Measurements from ENCODE around the gene TRMT44.

The TRMT44 gene

DNA sequence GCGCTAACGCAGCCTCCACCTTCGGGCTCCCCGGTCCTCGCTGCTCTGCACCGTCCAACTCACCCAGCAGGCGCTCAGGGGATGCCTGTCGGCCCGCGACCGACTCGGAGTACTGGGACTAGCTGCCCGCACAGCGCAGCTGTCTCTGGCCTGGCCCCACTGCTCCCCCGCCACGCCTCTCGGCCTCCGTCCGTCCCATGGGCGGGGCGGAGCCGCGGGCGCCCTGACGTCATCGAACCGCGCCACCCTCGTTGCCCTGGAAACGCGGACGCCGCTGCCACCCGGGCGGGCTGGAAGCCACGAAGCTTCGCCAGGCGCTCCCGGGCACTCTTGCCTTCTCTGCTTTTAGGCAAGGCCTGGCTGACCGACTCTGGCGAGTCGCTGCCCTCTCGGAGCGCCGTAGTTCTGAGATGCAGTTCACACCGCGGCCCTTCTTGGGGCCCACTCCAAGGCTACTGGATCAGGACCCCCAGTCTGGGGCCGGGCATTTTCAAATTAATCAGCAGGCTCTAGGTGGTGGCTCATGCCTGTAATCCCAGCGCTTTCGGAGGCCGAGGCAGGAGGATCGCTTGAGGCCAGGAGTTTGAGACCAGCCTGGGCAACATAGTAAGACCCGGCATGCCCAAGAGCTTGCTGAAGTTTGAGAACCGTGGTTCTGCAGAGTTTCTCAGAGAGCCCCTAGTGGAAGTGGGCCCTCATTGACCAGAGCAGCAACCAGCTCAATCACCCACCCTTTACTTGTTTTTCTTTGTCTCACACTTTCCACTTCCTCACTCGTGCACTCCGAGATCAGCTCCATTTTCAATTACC lies 12.1 kb upstream of the TRMT44 start:
- intact Hi-C loops (cut with DNase I) = loop anchor here (1.0 kb wide), 1 partner anchor 12 kb away; the partner anchor contains the start of genes ACOX3 and TRMT44
- DNase-seq = peak; percentile 79 to 98 (median 91)

DNA sequence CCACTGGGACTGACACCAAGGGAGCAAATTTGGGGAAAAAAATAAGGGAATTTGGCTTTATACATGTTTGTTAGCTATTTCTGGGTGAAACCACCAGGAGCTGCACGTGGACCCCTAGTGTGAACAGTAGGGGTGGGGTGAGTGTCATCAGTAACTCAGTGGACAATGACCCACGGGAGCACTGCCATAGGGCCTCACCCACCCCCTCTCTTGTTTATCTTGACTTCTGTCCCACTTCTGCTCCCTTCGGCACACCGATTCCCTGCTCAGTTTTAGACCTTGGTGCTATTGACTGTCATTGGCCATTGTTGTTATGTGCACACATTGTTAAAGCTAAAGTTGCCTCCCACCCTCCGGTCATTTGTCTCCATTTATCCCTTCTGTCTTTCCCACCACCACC lies 9.0 kb upstream of the TRMT44 start:
- intact Hi-C loops (cut with DNase I) = no loop called here
- DNase-seq = no peak

DNA sequence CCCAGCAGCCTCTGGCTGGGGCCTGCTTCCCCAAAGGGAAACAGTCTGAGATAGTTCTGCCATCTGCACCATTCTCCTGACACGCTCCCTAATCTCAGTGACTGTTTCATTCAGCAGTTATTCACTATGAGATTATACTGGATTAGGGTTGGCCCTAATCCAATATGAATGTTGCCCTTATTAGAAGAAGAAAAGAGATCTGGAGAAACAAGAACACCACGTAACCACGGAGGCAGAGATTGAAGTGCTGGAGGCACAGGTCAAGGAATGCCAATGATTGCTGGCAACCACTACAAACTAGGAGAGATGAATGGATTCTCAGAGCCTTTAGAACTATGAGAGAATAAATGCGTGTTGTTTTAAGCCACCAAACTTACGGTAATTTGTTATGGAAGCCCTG lies 7.4 kb upstream of the TRMT44 start:
- intact Hi-C loops (cut with DNase I) = no loop called here
- DNase-seq = no peak

DNA sequence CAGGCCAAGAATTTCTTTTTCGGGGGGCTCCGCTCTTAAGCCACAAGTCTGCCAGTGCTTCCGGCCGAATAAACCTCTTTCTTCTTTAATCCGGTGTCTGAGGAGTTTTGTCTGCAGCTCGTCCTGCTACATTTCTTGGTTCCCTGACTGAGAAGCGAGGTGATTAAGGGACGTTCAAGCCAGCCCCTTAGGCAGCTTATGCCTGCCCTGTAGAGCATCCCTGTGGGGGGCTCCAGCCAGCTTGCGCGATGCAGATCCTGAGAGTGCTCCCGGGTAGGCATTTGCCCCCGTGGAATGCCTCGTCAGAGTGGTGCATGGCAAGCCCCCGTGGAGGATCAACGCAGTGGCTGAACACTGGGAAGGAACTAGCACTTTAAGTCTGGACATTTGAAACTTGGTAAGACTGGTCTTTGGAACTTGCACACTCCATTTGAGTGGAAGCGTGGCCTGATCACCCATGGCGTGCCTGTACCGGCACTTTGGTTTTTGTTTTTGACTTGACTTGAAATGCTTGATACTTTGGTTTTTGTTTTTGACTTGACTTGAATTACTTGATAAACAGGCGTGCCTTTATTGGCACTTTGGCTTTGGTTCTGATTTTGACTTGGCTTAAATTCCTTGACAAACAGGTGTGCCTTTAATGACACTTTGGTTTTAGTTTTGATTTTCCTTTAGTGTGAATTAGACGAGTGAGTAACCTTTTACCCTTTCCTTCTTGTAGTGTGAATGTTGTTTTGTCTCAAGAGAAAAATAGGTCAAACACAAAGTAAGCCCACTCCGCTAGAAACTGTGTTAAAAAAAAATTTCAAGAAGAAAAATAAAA lies 6.1 kb upstream of the TRMT44 start:
- no peak for DNase-seq
- intact Hi-C loops (cut with DNase I) = no loop called here

DNA sequence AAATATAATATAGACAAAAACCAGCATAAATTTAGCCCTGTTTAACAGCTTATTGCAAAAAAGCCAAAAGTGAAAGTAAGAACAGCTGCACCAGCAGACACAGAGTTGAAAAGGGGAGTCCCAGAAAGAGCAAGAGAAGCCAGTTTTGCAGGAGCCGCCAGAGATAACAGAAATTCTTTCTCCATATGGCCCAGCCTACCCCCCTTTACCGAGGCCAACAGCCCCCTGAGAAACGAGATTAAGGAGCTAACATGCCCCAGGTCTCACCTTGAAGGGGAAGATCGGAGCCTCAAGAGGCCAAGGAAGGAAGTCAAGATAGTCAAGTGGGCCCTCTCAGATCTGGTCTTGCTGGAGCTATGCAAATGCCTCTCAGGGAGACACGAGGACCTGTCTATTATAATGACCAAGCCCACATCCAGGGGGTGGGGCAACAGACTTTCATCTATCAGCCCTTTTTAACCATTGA lies 4.9 kb upstream of the TRMT44 start:
- intact Hi-C loops (cut with DNase I) = no loop called here
- no peak for DNase-seq

DNA sequence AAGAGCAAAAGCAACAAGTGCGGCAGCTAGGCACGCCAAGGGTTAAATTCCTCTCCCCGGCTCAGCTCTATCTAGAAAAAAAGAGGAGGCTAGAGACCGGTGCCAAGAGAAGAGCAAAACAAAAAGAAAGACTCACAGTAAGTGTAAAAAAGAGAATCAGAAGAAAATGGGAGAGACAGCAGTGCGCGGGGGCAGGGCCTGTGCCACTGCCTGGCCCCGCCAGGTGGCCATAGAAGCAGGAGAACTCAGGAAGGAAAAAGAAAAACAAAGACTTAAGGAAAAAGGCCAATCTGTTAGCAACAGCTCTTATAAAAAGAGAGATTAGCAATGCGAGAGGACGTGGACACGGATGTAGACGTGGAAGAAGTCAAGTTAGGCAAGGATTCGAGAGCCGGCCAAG lies 3.3 kb upstream of the TRMT44 start:
- DNase-seq = no peak
- intact Hi-C loops (cut with DNase I) = no loop called here

DNA sequence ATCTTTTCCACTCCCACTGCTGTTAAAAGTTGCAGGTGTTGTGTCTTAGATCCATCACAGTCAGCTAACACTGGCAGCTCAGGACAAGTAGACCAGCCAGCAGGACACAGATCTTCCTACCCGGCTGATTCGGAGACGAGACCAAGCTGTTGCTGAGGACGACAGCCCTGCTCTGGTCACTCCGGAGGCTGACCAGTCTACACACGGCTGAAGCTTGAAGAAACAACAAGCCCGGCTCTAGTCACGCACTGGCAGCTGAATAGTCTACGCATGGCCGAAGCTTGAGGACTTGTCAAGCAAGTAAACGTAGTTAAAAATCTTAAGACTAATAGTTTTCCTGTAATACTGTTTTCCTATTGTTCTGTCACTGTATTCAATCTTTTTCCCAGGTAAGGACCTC lies 1.8 kb upstream of the TRMT44 start:
- DNase-seq = no peak
- intact Hi-C loops (cut with DNase I) = no loop called here

DNA sequence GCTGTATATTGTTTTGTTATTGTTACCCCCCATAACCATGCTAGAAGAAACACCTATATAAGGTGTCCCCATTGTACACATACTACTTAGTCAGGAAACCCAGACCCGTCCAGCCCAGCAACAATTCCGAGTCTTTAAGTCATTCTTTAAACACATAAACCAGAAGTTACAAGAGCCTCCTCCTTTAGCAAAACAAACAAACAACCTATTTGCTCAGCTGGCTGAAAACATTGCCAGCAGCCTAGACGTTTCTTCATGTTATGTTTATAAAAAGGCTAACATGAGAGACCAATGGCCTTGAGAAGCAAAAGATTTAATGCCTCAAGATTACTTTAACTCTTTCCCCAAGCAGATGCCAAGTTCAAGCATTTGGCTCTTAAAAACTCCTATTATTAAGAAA lies 1.4 kb upstream of the TRMT44 start:
- intact Hi-C loops (cut with DNase I) = no loop called here
- DNase-seq = no peak

DNA sequence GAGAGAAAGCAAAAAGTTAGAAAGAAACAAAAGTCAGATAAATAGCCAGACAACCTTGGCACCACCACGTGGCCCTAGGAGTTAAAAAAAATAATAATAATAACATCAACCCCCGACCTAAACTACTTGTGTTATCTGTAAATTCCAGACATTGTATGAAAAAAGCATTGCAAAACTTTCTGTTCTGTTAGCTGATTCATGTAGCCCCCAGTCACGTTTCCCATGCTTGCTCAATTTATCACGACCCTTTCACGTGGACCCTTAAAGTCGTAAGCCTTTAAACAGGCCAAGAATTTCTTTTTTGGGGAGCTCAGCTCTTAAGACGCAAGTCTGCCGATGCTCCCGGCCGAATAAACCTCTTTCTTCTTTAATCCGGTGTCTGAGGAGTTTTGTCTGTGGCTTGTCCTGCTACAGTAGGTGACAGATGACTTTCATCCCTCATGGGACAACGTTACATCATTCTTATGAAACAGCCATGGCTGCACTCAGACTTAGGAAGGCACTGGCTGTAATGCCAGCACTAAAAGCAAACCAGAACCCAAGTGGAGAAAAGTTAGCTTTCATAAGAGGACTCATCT lies 574 bp upstream of the TRMT44 start:
- no peak for DNase-seq
- intact Hi-C loops (cut with DNase I) = loop anchor here (1.0 kb wide), 1 partner anchor 12 kb away; no protein-coding TSS in a partner anchor

DNA sequence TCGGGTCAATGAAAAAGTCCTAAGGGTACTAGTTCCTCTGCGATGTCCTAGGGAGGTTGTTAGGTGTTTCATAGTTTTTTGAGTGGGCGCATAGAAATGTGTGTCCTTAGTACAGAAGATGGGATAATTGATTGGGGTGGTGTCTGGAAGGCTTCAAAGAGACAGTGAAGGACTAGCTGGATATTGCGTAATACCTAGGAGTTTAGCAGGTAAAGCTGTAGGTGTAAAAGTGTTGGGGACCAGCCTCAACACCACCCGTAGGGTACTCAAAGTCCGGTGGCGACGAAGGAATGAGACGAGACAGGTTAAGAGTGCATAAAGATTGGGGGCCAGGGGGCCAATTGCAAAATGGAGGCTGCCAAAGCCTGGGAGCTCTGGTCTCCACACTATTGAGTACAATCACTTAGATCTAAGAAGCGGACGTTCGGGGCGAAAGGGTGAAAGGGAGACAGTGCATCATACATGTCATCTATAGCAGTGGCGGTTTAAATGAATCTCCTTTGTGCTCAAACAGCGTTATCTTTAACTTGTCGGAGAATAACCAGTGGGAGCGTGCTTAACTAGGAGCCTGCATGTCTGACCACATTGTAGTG lies 1.0 kb downstream of the TRMT44 start:
- intact Hi-C loops (cut with DNase I) = no loop called here

DNA sequence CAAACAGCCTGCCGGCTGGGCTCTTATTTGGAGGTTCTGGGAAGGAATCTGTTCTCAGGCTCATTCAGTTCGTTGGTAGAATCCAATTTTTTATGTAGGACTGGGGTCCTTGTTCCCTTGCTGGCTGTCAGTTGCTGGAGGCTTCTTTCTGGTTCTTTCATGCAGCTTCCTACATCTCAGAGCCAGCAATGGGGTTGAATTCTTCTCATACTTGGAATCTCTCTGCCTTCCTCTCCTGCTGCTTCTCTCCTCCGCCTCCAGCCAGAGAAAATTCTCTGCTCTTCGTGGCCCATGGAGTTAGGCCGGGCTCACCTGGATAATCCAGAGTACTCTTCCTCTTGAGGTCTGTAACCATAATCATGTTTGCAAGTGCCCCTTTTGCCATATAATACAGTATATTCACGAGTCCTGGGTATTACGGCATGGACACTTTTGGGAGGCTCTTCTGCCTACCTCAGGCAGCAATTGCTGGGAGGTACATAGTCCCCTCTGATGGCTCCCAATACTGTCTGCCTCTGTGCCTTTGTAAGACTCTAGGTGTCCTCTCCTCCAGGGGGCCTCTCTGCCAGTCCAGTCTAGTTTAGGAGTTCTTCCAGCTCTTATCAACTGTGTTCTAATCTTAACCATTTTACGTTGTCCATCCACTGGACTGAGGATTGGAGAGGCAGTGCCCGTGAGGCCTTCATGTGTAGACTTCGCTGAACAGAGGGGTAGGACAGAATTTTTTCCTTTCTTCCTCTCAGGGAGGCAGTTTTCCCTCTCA lies 2.2 kb downstream of the TRMT44 start:
- no peak for DNase-seq
- intact Hi-C loops (cut with DNase I) = no loop called here

More for the DNA sequence above, 1.0 kb downstream of the TRMT44 start:
- no peak for DNase-seq

DNA sequence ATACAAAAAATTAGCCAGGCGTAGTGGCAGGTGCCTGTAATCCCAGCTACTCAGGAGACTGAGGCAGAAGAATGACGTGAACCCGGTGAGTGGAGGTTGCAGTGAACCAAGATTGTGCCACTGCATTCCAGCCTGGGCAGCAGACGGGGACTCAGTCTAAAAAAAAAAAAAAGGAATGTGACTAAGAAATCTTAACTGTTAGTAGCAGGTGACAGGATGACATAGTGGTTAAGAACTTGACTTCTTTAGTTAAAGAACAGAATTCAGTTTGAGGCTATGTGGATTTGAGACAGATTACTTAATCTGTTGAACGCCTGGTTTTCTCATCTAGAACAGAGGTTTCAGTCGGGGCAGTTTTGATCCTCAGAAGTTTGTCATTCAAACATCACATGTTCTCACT lies 3.2 kb downstream of the TRMT44 start:
- intact Hi-C loops (cut with DNase I) = no loop called here
- DNase-seq = no peak

DNA sequence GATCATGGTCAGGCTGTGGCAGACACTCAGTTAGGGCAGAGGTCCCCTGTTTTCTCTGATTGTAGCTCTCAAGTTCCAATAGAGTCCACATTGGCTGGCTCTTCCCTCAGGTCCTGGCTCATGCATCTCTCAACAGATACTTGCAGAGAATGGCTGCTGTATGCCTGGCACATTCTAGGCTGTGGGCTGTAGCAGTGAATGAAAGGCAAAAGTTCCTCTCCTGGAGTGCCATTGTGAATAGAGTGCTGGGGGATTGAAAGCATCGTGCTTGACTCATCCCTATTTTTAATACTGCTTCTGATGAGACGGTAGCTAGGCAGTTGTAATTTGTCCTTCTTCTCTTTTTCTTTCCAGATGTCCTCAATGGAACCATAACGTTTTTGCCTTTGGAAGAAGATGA lies 5.5 kb downstream of the TRMT44 start:
- intact Hi-C loops (cut with DNase I) = no loop called here
- DNase-seq = no peak

DNA sequence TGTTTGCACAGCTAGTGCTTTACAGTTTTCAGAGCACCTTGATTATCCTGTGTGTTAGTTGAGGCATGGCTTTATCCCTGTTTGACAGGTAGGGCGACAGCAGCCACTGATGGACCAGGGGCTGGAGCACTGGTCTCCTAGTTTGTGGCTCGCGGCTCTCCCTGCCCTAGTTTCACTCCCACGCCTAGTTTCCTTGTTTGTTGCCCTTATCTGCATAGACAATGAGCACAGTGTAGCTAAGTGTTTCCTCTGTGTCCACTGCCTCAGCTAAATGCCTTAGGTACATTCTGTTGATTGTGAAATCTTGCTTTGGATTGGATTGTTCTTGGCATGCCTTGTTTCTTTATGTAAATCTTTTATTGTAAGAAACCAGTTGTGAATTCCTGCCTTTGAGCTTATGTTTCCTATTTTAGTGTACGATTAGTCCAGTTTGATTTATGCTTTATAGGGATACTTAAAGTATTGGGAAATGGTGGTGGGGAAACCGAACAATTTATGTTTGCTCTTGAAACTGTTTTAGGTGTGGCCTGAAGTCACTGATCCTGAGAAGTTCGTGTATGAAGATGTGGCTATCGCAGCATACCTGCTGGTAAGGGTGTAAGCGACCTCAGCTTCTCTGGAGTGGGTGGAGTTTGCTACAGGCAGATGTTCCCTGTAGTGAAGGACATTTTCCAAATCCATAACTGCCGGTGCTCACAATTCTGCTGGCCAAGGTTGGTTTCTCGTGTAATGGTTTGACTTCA lies 11.0 kb downstream of the TRMT44 start:
- DNase-seq = peak in 1 of 10 donors; percentile 13
- intact Hi-C loops (cut with DNase I) = no loop called here

DNA sequence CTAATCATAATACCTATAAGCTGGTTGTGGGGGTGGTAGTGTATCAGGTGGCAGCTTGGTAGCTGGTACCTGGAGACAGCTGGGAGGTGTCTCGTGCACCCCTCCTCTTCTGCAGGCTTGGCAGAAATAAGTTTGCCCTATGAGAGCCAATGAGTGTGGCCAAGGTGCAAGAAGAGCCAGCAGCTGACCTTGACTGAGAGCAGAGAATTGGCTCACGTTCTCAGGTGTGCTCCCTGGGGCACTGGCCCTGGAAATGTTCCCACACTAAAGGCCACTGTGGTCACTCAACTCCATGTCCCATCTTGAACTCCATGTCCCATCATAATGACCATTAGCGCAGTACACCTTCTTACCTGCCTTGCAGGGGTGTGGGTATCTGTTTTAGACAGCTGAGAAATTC lies 13.4 kb downstream of the TRMT44 start:
- intact Hi-C loops (cut with DNase I) = no loop called here
- DNase-seq = peak in 1 of 10 donors; percentile 36

DNA sequence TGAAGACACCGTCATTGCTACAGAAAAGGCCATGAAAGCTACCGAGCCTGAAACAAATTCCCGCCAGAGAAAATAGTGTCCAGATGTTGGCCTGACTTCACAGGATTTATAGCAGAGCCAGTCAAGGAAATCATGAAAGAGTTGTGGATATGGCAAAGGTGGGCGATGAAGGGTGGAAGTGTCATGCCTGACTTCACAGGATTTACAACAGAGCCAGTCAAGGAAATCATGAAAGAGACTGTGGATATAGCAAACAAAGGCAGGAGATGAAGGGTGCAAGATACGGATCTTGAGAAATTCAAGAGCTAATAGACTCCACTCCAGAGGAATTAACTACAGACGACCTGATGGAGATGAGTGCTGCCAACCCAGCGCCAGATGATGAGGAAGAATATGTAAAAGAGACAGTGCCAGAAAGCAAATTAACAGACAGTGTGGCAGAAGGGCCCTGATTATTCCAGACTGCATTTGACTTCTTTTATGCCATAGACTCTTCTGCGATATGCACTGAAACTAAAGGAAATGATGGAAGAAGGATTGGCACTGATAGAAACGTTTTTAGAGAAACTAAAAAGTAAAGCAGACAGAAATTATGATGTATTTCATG lies 17.2 kb downstream of the TRMT44 start:
- intact Hi-C loops (cut with DNase I) = no loop called here
- DNase-seq = no peak

DNA sequence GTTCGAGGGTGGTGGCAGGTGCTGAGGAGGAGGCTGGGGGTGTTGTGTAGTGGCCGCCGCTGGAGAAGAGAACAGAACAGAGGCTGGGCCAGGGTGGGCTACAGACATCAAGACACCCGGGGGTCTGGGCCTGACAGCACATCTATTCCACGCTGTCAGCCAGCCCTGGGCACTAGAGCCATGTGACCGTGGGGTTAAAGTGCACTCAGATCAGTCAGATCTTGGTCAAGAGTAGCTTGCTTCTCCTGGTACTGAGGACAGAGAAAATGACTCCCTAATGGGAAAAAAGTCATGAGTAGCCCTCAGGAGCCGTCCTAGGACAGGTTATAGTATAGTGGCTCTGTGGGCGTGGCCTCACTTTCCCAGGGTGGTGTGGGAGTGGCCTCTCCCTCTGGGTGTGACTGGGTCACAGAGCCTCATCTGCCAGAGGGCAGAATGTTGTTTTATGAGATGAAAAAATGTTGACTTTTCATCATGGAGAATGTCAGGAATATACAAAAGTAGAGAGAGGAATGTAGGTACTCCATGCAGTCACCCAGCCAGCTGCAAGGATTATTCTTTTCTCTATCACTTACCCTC lies 19.4 kb downstream of the TRMT44 start:
- intact Hi-C loops (cut with DNase I) = no loop called here
- DNase-seq = no peak

DNA sequence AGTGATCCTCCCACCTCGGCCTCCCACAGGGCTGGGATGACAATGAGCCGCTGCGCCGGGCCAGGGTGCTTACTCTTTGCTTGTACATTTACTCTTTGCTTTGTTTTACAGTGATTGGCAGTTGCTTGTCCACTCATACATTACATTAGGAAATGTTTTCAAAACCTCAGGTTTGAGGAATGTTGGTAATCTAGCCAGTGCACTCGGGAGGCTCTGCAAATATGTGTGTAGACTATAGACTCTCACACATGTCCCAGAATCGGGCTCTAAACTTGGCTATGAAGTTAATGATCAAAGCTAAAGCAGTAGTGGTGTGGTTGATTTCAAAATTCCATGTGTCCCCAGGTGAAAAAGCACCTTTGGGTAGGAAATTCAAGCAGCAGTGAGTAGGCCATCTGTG lies 20.5 kb downstream of the TRMT44 start:
- intact Hi-C loops (cut with DNase I) = no loop called here
- DNase-seq = no peak

DNA sequence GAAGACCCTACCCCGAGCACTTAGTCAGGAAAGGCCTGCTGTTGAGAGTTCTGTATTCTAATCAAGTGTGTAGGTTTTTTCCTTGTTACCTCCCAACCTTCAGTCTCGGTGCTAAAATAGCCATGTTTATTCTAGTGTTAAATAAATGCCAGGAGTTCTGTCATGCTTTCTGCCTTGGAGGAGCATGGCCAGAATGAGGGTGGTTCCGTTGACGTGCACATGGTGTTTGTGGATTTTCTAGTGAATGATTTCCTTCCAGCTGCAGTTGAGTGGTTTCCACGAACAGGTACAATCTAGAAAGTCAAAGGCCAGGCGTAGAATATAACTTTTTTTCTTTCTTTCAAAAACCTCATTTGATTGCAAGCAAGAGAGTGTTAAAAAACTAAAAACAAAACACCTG lies 21.0 kb downstream of the TRMT44 start:
- intact Hi-C loops (cut with DNase I) = no loop called here
- no peak for DNase-seq

Data from posterior cingulate gyrus (tissue), 11 donors.